GM12801 (cell line): ENCODE data around the gene SLC4A11.

Experiments
- CTCF ChIP-seq: IDR thresholded peaks from one replicate; pipeline ENCODE4 v1.5.1; 2011; ENCODE audit warnings: control low read depth; ENCODE audit not compliant: insufficient read length; ENCODE audit errors: extremely low read depth

SLC4A11 gene

GRCh38 chr20:3255728-3256127 lies 16.7 kb upstream of the SLC4A11 start:
- no peak for TF ChIP-seq CTCF

GRCh38 chr20:3251806-3252205 lies 12.8 kb upstream of the SLC4A11 start:
- TF ChIP-seq CTCF = no peak

- TF ChIP-seq CTCF = no peak
Observed at GRCh38 chr20:3250091-3250504, 11.1 kb upstream of the SLC4A11 start.

GRCh38 chr20:3248993-3249347 lies 10.0 kb upstream of the SLC4A11 start:
- no peak for TF ChIP-seq CTCF

- TF ChIP-seq CTCF = no peak
Observed at GRCh38 chr20:3248167-3248992, 9.4 kb upstream of the SLC4A11 start.

- TF ChIP-seq CTCF = no peak
Observed at GRCh38 chr20:3247638-3248037, 8.6 kb upstream of the SLC4A11 start.

- no peak for TF ChIP-seq CTCF
Observed at GRCh38 chr20:3246682-3247081, 7.7 kb upstream of the SLC4A11 start.
